ENCODE results near the gene PAPPA2.

The PAPPA2 gene

GRCh38 chr1:176831150-176831549 is 368.2 kb downstream of the PAPPA2 start:
- no peak overlapping the region for H3K4me3 ChIP-seq (ENCODE audit: low read length)
- TF ChIP-seq, protein P1, sequence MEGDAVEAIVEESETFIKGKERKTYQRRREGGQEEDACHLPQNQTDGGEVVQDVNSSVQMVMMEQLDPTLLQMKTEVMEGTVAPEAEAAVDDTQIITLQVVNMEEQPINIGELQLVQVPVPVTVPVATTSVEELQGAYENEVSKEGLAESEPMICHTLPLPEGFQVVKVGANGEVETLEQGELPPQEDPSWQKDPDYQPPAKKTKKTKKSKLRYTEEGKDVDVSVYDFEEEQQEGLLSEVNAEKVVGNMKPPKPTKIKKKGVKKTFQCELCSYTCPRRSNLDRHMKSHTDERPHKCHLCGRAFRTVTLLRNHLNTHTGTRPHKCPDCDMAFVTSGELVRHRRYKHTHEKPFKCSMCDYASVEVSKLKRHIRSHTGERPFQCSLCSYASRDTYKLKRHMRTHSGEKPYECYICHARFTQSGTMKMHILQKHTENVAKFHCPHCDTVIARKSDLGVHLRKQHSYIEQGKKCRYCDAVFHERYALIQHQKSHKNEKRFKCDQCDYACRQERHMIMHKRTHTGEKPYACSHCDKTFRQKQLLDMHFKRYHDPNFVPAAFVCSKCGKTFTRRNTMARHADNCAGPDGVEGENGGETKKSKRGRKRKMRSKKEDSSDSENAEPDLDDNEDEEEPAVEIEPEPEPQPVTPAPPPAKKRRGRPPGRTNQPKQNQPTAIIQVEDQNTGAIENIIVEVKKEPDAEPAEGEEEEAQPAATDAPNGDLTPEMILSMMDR (conservative IDR thresholded peaks at IDR 0.05; ENCODE audit: low read length), result no peak
- DNase-seq (ENCODE audit: low read depth), result no peak

DNA sequence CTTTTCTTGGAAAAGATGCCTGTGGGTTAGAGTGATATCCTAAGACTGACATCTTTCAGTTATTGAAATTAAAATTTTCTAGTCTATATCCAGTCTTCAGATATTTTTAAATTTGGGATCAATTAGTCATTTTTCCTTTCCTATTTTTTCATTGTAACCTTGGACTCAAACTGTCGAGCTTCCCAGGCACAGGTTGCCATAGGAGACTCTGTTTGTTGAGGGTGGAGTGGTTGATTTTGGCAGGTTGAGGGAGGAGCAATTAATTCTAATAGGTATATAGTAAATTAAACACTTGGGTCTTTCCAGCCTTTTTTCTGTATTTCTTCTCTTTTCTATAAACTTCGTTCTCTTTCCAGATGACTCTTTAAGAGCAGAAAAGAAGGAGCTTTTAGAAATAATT is 374.7 kb downstream of the PAPPA2 start:
- DNase-seq (ENCODE audit: low read depth), result no peak
- TF ChIP-seq, protein P1 (conservative IDR thresholded peaks at IDR 0.05; ENCODE audit: low read length), result no peak
- H3K4me3 ChIP-seq (ENCODE audit: low read length), result no peak overlapping the region

GRCh38 chr1:176838276-176838995 is 375.5 kb downstream of the PAPPA2 start:
- H3K4me3 ChIP-seq (ENCODE audit: low read length), result no peak overlapping the region
- TF ChIP-seq, protein P1 (conservative IDR thresholded peaks at IDR 0.05; ENCODE audit: low read length), result no peak
- DNase-seq (ENCODE audit: low read depth), result no peak

- H3K4me3 ChIP-seq (ENCODE audit: low read length), result no peak overlapping the region
- TF ChIP-seq, protein P1 (conservative IDR thresholded peaks at IDR 0.05; ENCODE audit: low read length), result no peak
- no peak for DNase-seq (ENCODE audit: low read depth)
Observed at GRCh38 chr1:176839216-176839615, 376.2 kb downstream of the PAPPA2 start.

- no peak for DNase-seq (ENCODE audit: low read depth)
- TF ChIP-seq, protein P1 (conservative IDR thresholded peaks at IDR 0.05; ENCODE audit: low read length), result no peak
- H3K4me3 ChIP-seq (ENCODE audit: low read length), result no peak overlapping the region
Observed at GRCh38 chr1:176841238-176841637, 378.3 kb downstream of the PAPPA2 start.

DNA sequence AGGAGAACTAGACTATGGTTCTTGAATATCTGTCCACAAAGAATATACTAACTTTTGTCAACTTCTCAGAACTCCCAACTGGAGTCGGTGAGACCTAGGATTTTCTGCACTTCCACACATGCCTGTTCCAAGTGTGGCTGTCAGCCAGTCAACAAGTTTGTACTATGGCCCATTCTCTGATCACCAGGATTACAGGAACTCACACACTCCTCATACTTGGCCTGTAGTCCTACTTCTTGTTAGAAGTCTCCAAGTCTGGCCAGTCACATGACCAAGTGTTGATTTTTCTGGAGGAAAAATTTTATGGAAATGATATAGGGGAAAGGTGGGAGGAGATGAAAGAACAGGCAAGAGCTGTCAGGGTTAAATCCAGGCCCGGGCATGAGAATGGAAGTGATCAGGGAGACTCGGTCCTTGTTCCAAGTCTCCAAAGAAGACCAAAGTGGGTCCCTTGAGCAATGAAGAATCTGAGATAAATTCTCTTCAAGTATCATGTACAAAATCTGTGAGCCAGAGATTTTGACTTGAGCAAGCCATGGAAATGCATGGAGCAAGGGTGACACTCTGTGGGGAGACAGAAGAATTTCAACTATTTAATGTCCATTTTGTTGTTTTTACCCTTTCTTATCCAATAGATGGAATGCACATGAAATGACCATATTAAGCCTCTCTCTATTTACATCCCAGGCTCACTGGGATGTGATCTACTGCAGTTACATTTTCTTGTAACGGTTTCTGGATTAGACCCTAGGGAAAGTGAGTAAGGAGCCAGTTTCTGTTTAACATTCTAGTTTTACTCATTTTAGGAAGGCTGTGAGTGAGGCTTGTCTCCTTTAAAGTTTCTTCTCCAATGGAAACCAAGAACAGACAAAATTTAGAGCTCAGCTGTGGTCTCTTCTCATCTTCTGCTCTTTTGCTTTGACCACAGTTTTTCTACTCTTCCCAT is 380.6 kb downstream of the PAPPA2 start:
- no peak overlapping the region for H3K4me3 ChIP-seq (ENCODE audit: low read length)
- peak; percentile 77 for DNase-seq (ENCODE audit: low read depth)
- TF ChIP-seq, protein P1 (conservative IDR thresholded peaks at IDR 0.05; ENCODE audit: low read length), result peak; percentile 76

Data from AG10803 (cell line).